A673 (cell line): ENCODE data around the gene IGF2. TPM values are rescaled to one million over a fixed set of nuclear protein-coding genes. Genes with fewer than 3 reads are reported as not detected.
A peak's percentile ranks its signal among the peaks of the same experiment; 100 is the strongest.

Experiments used
- BruUV-seq: library from RNA; stranded (reverse); fragments of 400-500 nt; replicated peaks from 2 replicates; lab custom pipeline; 2021; lab: Mats Ljungman, UMichigan
- CTCF ChIA-PET: fragments of 300-600 bp; sonication (Branson Sonifier 250); formaldehyde crosslinking; loops from one replicate; lab custom pipeline; 2022; ENCODE audit warnings: antibody characterized with exemption; lab: Charles Lee
- POLR2A ChIA-PET: fragments of 300-600 bp; sonication (Branson Sonifier 250); formaldehyde crosslinking; loops from one replicate; lab custom pipeline; 2022; ENCODE audit warnings: antibody characterized with exemption; ENCODE audit not compliant: low non-redundant PET; lab: Charles Lee
- DNase-seq: peaks from one replicate; pipeline ENCODE4 v3.0.0-alpha.2; 2015; ENCODE audit warnings: low spot score
- H3K27ac ChIP-seq: fragments of 200-600 bp; sonication (generic); 2 replicates; pipeline ENCODE4 v1.5.1; 2016; ENCODE audit warnings: mixed run types, low read depth, mild to moderate bottlenecking, mixed read lengths, antibody characterized with exemption, low read length; ENCODE audit not compliant: poor library complexity, severe bottlenecking
- H3K27me3 ChIP-seq: fragments of 200-600 bp; sonication (generic); replicated peaks from 2 replicates; pipeline ENCODE4 v1.6.1; 2017; ENCODE audit warnings: mixed run types, low read depth, mild to moderate bottlenecking, mixed read lengths, antibody characterized with exemption, low read length; ENCODE audit not compliant: insufficient read depth, poor library complexity
- H3K36me3 ChIP-seq: fragments of 200-600 bp; sonication (generic); 2 replicates; pipeline ENCODE4 v1.6.1; 2016; ENCODE audit warnings: mixed run types, mild to moderate bottlenecking, mixed read lengths, antibody characterized with exemption, low read length; ENCODE audit not compliant: insufficient read depth, poor library complexity, severe bottlenecking
- H3K4me1 ChIP-seq: fragments of 200-600 bp; sonication (generic); 2 replicates; pipeline ENCODE4 v1.6.1; 2017; ENCODE audit warnings: mixed run types, mild to moderate bottlenecking, mixed read lengths, antibody characterized with exemption, low read length; ENCODE audit not compliant: insufficient read depth, poor library complexity, severe bottlenecking
- H3K4me3 ChIP-seq: fragments of 200-600 bp; sonication (generic); 2 replicates; pipeline ENCODE4 v1.5.1; 2016; ENCODE audit warnings: low read depth, mixed run types, mild to moderate bottlenecking, mixed read lengths, low read length; ENCODE audit not compliant: poor library complexity, severe bottlenecking
- H3K9me3 ChIP-seq: fragments of 200-600 bp; sonication (generic); 2 replicates; pipeline ENCODE4 v1.6.1; 2016; ENCODE audit warnings: mixed run types, low read depth, mild to moderate bottlenecking, mixed read lengths, antibody characterized with exemption, low read length; ENCODE audit not compliant: poor library complexity, severe bottlenecking
- CTCF ChIP-seq: fragments of 300-800, 200-600 bp; sonication (generic); conservative IDR thresholded peaks from 2 replicates; pipeline ENCODE4 v1.5.1; 2017; ENCODE audit warnings: low read depth, mild to moderate bottlenecking, antibody characterized with exemption, low read length, moderate library complexity, mixed read lengths
- EZH2 ChIP-seq: fragments of 200-600 bp; sonication (generic); IDR thresholded peaks from 2 replicates; pipeline ENCODE4 v1.6.1; 2017; ENCODE audit warnings: borderline replicate concordance, low read depth, mild to moderate bottlenecking, mixed read lengths, antibody characterized with exemption, low read length; ENCODE audit not compliant: poor library complexity, severe bottlenecking
- intact Hi-C: fragments of 100-400 bp; cut with micrococcal nuclease; formaldehyde crosslinking; loops from one replicate; pipeline ENCODE4 v1.10.0; 2022; ENCODE audit not compliant: unreplicated experiment
- total RNA-seq: library from RNA; stranded (reverse); gene quantifications from 2 replicates; pipeline ENCODE4 v1.2.3, GENCODE V29; 2021

IGF2 gene
- total RNA-seq, 1 experiment from 2014 or later, result 0.17 TPM

GRCh38 chr11:2186669-2187279 is 47.6 kb upstream of the IGF2 start:
- peak; percentile 38 for DNase-seq
- H3K36me3 ChIP-seq, result no peaks in the 10 kb centered on the region
- POLR2A ChIA-PET, result no interaction called here
- H3K27ac ChIP-seq, result no peak overlapping the region
- no peaks in the 10 kb centered on the region for H3K9me3 ChIP-seq
- intact Hi-C loops, result no loop called here
- peaks cover 4% of the 10 kb centered on the region for H3K27me3 ChIP-seq
- H3K4me3 ChIP-seq, result no peak overlapping the region
- H3K4me1 ChIP-seq, result no peaks in the 10 kb centered on the region
- CTCF ChIA-PET, result interaction anchor here (1.8 kb wide), 1 partner anchor 234 kb away, joined by 9 read pairs; no protein-coding TSS in a partner anchor
- TF ChIP-seq EZH2 (no peak), CTCF (peak; percentile 67)
- no TSS peak for BruUV-seq

- CTCF ChIA-PET, result interaction anchor here (1.8 kb wide), 1 partner anchor 235 kb away, joined by 9 read pairs; no protein-coding TSS in a partner anchor
- POLR2A ChIA-PET, result no interaction called here
- peaks cover 4% of the 10 kb centered on the region for H3K27me3 ChIP-seq
- H3K36me3 ChIP-seq, result no peaks in the 10 kb centered on the region
- intact Hi-C loops, result no loop called here
- H3K4me1 ChIP-seq, result no peaks in the 10 kb centered on the region
- TF ChIP-seq EZH2, result no peak
- BruUV-seq, result no TSS peak
- DNase-seq, result no peak
- H3K27ac ChIP-seq, result no peak overlapping the region
- H3K4me3 ChIP-seq, result no peak overlapping the region
- H3K9me3 ChIP-seq, result no peaks in the 10 kb centered on the region
These were observed 46.3 kb upstream of the IGF2 start for GRCh38 chr11:2185324-2186085.

- TF ChIP-seq EZH2 (no peak), CTCF (no peak)
- no peaks in the 10 kb centered on the region for H3K9me3 ChIP-seq
- H3K36me3 ChIP-seq, result no peaks in the 10 kb centered on the region
- H3K27ac ChIP-seq, result no peak overlapping the region
- H3K4me3 ChIP-seq, result no peak overlapping the region
- H3K27me3 ChIP-seq, result peaks cover 4% of the 10 kb centered on the region
- ChIA-PET POLR2A (no interaction called here), CTCF (no interaction called here)
- no TSS peak for BruUV-seq
- intact Hi-C loops, result no loop called here
- H3K4me1 ChIP-seq, result no peaks in the 10 kb centered on the region
- no peak for DNase-seq
These were observed 43.7 kb upstream of the IGF2 start for GRCh38 chr11:2182692-2183474.
